Measurements from ENCODE around the gene FOXK1.

FOXK1 gene

DNA sequence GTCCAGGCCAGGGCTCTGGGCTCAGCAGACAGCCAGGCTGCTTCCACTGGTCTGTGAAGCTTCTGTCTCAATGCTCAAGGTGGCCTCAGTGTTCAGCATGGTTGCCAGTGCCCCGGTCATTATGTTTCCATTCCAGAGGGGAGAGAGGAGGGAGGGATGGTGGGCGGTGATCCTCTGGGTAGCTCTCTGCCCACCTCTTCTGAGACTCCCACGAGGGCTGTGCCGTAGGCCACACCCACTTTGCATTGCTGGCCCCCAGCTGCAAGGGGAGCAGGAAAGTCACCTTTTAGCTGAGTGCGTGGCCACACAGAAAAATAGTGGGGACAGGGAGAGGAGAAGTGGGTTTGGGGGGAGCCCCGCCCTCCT lies 42.5 kb downstream of the FOXK1 start:
- no peak for DNase-seq

DNA sequence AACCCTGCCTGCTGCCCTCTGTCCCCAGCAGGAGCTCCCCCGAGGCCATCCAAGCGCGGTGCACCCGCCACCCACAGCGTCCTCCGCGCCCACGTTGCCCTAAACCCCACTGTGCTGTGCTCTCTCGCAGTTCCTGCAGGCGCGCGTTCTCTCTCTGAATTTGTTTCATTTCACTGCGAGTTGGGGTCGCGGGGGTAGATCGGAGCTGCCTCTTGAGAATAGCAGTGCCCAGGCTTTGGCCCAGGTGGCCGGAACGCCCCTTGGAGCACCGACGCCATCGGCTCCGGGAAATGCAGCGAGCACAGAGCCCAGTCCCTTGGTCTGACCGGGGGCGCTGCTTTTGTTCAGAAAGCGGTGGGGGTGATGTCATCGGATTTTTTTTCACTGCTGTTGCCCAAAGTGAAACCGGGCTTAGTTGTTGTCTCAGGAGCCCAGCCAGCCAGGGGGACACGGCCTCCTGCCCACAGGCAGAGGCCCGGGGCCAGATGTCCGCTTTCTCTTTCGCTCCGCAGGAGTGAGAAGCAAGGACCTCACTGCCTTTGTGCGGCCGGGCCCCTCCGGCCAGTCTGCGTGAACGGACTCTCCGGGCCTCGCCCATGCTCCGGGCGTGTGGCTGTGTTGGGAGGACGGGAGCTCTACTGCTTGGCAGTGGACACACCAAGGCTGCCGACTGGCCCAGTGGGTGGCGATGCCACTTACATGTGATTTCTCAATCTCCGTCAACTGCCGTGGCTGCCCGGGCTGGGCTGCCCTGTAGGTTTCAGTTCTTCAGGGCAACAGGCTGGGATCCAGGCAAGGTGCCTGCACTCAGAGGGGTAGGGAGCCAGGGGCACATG lies 43.1 kb downstream of the FOXK1 start:
- no peak for DNase-seq

- DNase-seq: no peak
Measured at GRCh38 chr7:4725850-4726450, 43.9 kb downstream of the FOXK1 start.

GRCh38 chr7:4726566-4726965 lies 44.5 kb downstream of the FOXK1 start:
- no peak for DNase-seq

GRCh38 chr7:4727914-4728705 lies 46.0 kb downstream of the FOXK1 start:
- DNase-seq: no peak

GRCh38 chr7:4729266-4729665 lies 47.2 kb downstream of the FOXK1 start:
- DNase-seq: no peak

DNA sequence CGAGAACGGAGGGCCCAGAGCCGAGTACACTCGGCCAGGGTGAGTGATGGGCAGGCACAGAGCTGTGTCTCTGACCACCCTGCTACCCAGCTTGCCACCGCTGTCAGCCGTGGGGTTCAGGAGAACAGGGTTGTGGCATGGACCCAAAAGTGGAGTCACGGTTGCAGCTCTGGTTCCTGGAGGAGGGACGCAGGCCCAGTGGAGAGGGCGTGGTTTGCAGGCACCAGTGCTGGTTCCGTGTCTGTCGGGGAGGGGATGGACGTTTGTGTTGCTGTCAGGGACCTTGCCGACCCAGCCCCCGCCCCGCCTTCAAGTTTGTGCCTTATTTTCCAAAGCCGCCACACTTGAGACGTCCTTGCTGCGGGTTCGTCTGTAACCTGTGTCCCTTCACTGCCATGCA lies 48.2 kb downstream of the FOXK1 start:
- DNase-seq: no peak

- no peak for DNase-seq
Measured at GRCh38 chr7:4730971-4731370, 48.9 kb downstream of the FOXK1 start.

DNA sequence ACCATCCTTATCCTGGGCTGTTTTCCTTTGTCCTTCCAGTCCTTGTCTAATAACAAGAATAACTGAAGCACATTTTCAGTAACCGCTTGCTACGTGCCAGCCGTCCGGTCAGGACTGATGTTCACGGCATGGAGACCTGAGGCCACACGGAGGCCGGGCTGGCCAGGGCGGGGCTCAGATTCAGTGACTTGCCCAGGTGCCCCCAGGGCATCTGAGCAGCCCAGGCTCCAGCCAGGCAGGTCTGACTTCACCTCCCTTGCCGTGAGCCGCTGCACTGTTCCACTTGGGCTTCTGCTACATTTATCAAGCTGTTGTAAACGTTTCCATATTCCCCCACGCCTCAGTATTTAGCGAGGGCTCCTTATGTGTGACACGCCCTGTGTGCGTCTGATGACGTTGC lies 49.7 kb downstream of the FOXK1 start:
- no peak for DNase-seq

DNA sequence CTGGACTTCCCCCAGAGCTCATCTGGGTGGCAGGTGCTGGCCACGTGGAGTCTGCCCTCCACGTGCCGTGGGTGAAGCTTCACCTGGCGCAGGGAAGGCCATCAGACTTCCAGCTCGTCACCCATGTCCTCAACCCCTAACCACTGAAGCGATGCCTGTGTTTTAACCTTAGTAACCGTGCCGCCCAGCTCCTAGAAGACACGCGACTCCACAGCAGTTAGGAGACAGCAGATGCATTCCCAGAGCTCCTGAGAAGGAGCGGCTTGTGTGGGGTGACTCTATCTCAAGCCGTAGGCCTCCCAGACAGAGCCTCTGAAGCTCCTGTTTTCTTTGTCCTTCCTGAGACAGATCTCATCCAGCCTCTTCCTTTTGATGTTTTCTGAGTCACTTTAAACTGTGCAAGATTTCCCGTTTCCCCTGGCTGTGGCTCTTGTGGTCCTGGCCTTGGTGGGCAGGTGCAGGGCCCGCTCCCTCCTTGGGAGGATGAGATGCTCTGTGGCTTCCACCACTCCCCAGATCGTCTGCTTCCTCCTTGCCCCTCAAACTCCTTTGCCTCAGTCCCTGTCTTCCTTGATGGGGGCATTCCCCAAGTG lies 51.9 kb downstream of the FOXK1 start:
- no peak for DNase-seq

- DNase-seq: no peak
Measured at GRCh38 chr7:4734587-4735345, 52.7 kb downstream of the FOXK1 start.

GRCh38 chr7:4737300-4737699 lies 55.2 kb downstream of the FOXK1 start:
- DNase-seq: no peak

- no peak for DNase-seq
Measured at GRCh38 chr7:4738711-4739527, 56.8 kb downstream of the FOXK1 start.

- DNase-seq: no peak
Measured at GRCh38 chr7:4739528-4739992, 57.5 kb downstream of the FOXK1 start.

- no peak for DNase-seq
Measured at GRCh38 chr7:4740796-4741195, 58.7 kb downstream of the FOXK1 start.

DNA sequence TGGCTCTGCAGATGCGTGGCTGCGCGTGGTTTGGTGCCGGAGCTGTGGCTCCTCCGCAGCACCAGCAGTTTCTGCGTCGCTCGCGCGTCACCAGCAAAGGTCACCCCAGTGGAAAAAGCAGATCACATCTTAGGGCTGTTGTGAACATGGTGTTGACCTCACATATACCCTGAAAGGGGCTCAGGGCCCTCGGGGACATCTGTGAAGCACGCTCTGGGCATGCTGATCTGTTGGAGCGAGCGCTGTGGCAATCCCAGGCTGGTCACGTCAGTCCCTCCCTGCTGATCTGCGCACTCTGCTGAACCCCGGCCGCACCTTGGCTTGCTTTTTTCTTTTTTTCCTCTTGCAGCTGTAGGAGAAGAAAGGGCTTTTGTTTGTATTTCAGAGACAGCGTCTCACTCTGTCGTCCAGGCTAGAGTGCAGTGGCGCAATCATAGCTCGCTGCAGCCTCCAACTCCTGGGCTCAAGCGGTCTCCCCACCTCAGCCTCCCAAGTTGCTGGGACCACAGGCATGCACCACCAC lies 60.0 kb downstream of the FOXK1 start:
- no peak for DNase-seq

DNA sequence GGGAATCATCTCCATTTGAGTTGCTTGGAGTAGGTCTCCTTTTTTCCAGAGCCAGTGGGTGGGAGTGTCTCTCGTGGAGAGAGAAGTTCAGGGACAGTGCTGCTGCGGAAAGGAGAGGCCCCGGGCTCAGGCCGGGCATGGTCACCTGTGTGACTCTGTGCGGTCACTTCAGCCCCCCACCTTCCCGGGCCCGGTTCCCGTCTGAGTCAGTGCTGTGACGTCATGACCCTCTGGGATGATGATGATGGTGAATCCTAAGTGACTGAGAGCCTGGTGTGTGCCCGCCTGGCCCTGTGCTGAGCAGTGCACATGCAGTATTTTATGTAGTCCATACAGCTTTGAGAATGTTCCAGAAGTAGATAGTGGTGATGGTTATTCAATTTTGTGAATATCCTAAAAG lies 60.8 kb downstream of the FOXK1 start:
- DNase-seq: no peak

DNA sequence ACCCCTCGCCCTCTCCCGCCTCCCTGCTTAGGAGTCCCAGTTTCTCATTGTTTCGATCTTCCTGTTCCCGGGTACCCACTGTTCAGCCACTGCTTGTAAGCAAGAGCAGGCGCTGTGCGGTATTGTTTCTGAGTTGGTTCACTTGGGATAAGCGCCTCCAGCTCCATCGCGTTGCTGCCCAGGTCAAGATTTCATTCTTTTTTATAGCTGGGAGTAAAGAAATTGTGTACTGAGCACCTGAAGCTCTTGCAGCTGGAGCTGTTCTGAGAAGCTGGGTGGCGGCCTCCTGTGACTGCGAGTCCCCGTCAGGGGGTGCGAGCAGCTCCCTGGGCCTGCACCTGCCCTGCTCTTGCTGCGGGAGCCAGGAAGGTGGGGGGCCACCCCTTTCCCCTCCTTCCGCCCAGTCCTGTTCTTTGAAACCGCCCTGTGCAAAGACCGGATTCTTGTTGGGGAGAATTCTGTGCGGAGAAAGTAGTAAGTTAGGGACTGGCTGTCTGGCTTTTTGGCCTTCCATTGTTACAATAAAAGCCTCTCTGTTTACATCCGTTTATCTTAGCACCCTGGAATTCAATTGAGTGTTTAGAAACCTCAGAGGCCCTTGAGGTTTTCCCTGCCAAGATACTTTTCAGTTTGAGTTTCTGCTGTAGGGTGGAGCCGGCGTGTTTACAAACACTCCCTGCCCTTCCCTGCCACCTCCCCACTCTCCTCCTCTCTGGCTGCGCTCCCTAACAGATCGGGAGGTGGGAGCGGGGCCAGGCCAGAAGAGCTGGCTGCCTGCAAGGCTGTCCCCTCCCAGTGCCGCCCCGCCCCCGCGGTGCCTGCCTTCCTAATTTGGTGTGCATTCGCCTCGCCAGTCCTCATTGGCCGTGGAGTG lies 62.5 kb downstream of the FOXK1 start:
- peak; percentile 98 for DNase-seq

DNA sequence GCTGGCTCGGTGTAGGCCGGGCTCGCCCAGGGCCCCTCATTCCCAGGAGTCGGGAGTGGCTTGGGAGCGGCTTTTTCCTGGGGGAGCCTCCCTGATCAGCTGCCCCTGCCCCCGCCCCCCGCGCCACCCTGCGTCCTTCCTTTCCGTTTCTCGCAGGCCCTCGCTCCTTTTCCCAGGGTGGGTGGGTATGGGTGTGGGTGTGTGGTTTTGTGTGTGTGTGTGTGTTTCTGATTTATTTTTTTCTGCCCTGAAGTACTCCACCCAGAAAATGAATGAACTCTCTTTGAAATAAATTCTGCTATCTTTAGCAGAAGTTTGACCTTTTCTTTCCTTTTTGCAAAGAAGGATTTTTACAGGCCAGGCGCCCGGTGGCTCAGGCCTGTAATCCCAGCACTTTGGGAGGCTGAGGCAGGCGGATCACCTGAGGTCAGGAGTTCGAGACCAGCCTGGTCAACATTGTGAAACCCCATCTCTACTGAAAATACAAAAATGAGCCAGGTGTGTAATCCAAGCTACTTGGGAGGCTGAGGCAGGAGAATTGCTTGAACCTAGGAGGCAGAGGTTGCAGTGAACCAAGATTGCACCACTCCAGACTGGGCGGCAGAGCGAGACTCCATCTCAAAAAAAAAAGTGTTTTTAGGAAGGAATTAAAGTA lies 63.3 kb downstream of the FOXK1 start:
- DNase-seq: no peak
